CD4-positive, alpha-beta T cell treated with Interleukin-6 at 100 ng/mL for 8 hours (primary cell): ENCODE results near the gene RETREG1.
"Not testable (repeated sequence)": the region's sequence is repeated elsewhere in the genome, so short reads cannot be mapped to it uniquely, and the experiment has no call there.

Experiments
- DNase-seq: peaks from one replicate; pipeline ENCODE4 v3.0.0-alpha.2; 2020; ENCODE audit warnings: mixed read lengths, low spot score

Gene RETREG1

GRCh38 chr5:16615741-16616535 lies 859 bp downstream of the RETREG1 start:
- DNase-seq = no peak

- DNase-seq = no peak
Measured at GRCh38 chr5:16612007-16612406, 4.8 kb downstream of the RETREG1 start.

- not testable (repeated sequence) for DNase-seq
Measured at GRCh38 chr5:16610896-16611295, 5.9 kb downstream of the RETREG1 start.

GRCh38 chr5:16609412-16609811 lies 7.4 kb downstream of the RETREG1 start:
- DNase-seq = no peak

- DNase-seq = no peak
Measured at GRCh38 chr5:16606628-16607027, 10.2 kb downstream of the RETREG1 start.

GRCh38 chr5:16603701-16604100 lies 13.1 kb downstream of the RETREG1 start:
- DNase-seq = no peak

- no peak for DNase-seq
Measured at GRCh38 chr5:16603295-16603694, 13.5 kb downstream of the RETREG1 start.

GRCh38 chr5:16602182-16602581 lies 14.6 kb downstream of the RETREG1 start:
- DNase-seq = no peak

GRCh38 chr5:16600946-16601345 lies 15.9 kb downstream of the RETREG1 start:
- DNase-seq = no peak

GRCh38 chr5:16600397-16600796 lies 16.4 kb downstream of the RETREG1 start:
- DNase-seq = no peak

GRCh38 chr5:16597946-16598694 lies 18.7 kb downstream of the RETREG1 start:
- DNase-seq = no peak

GRCh38 chr5:16596581-16596940 lies 20.2 kb downstream of the RETREG1 start:
- no peak for DNase-seq

GRCh38 chr5:16595881-16596580 lies 20.8 kb downstream of the RETREG1 start:
- no peak for DNase-seq

GRCh38 chr5:16593628-16594027 lies 23.2 kb downstream of the RETREG1 start:
- no peak for DNase-seq

- DNase-seq = no peak
Measured at GRCh38 chr5:16593013-16593412, 23.8 kb downstream of the RETREG1 start.

- no peak for DNase-seq
Measured at GRCh38 chr5:16592255-16592654, 24.5 kb downstream of the RETREG1 start.

GRCh38 chr5:16590685-16591084 lies 26.1 kb downstream of the RETREG1 start:
- DNase-seq = no peak

GRCh38 chr5:16589658-16590057 lies 27.1 kb downstream of the RETREG1 start:
- DNase-seq = no peak

- no peak for DNase-seq
Measured at GRCh38 chr5:16588434-16589214, 28.2 kb downstream of the RETREG1 start.

- no peak for DNase-seq
Measured at GRCh38 chr5:16586556-16586955, 30.2 kb downstream of the RETREG1 start.

GRCh38 chr5:16585041-16585667 lies 31.6 kb downstream of the RETREG1 start:
- no peak for DNase-seq

- DNase-seq = no peak
Measured at GRCh38 chr5:16582081-16582480, 34.7 kb downstream of the RETREG1 start.
